GM21390 (cell line): ENCODE results near the gene FLCN.

Source experiments
- ATAC-seq: cut with Tn5 transposase; IDR thresholded peaks from one replicate; pipeline ENCODE4 v1.9.1; 2021; ENCODE audit not compliant: unreplicated experiment

FLCN gene

DNA sequence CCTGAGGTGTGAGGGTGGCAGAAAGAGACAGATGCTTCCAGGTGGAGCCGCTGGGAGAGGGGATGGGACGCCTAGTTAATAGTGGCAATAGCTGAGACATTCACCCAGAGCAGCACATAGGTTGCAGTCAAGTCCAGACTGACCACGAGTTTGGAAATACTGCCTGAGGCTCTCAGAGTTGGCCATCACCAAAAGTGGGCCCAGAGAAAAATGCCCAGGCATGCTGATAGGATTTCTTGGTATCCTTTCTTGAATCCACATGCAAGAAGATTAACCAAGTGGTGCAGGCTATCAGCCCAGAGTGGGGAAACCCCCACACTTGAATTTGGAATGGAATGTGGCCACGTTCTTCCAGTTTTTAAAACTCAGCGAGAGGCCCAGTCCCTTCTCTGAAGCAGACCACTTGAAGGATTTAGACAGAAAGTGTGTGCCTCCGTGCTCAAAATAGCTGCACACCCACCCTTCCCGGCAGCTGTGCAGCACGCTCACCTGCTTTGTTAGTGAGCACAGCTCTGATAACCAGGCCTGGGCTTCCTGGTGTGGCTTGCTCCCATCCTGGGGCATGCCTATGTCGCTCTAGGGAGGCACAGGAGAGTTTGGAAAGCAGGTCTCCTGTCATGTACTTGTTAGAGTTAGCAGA, 66.5 kb downstream of the FLCN start:
- no peak for ATAC-seq

DNA sequence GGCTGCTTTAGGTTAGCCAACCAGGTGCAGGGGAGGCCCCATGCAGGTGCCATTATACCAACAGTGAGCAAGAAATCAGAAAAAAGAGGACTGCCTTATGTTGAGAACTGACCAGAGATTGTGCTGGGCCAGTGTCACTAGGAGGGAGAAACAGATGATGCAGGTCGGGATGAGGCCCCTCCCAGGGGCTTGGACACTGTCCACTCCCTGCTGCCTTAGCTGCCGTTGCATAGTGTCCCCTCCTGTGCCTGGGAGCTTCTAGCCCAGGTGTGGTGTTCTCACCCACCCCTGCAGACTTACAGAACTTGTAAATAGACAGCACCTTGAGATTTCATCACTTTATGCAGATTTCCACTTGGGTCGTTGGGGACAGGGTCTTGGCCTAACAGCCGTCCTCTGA, 67.6 kb downstream of the FLCN start:
- ATAC-seq = no peak

DNA sequence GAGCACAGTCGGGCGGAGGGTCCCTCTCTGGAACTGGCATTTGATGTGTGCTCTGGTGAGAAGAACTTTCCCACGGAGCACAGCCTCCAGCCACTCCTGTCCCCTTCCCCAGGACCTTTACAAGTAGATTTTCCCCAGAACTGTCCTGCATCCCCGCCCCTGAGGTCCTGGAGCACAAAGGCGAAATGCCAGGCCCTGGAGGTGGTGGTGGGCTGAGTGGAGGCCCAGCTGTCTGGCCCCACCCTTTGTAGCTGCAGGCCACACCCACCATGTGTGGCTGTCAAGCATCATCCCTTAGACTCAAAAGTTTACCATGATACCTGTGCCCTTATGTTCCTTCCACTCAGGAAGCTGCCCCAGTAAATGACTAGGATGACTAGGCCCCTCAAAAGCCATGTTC, 68.6 kb downstream of the FLCN start:
- ATAC-seq = no peak

DNA sequence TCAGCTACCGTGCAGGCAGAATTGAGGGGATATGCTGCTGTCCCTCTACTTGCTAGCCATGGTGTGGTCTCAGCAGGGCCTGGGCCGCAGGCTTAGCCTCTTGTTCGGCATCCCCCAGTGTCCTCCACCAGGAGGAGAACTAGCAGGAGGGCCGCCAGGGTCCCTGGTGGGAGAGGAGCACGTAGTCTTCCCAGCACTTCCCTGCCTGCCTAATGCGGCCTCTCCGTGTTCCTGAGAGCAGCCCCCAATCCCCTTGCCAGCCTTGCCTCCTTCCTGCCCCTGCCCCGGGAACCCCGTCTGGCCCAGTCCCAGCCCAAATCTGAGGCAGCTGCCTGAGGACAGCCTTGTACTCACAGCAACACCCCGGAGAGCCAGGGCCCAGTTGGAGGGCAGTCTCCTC, 69.0 kb downstream of the FLCN start:
- ATAC-seq = no peak

DNA sequence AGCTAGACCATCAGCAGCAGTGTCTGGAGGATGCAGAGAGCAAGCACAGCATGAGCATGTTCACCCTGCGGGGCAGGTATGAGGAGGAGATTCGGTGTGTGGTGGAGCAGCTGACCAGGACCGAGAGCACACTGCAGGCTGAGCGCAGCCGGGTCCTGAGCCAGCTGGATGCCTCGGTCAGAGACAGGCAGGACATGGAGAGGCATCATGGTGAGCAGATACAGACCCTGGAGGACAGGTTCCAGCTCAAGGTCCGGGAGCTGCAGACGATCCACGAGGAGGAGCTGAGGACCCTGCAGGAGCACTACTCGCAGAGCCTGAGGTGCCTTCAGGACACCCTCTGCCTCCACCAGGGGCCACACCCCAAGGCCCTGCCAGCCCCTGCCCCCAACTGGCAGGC, 69.6 kb downstream of the FLCN start:
- no peak for ATAC-seq

DNA sequence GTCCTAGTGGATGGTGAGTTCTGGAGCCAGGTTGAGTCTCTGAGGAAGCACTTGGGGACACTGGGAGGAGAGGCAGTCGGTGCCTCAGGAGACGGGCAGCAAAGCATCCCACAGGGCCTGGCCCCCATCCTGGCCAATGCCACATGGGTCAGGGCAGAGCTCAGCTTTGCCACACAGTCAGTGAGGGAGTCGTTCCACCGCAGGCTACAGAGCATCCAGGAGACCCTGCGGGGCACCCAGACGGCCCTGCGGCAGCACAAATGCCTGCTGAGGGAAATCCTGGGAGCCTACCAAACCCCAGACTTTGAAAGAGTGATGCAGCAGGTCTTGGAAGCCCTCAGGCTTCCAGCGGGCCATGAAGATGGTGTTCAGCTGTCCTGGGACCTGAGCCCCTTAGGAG, 70.5 kb downstream of the FLCN start:
- no peak for ATAC-seq

DNA sequence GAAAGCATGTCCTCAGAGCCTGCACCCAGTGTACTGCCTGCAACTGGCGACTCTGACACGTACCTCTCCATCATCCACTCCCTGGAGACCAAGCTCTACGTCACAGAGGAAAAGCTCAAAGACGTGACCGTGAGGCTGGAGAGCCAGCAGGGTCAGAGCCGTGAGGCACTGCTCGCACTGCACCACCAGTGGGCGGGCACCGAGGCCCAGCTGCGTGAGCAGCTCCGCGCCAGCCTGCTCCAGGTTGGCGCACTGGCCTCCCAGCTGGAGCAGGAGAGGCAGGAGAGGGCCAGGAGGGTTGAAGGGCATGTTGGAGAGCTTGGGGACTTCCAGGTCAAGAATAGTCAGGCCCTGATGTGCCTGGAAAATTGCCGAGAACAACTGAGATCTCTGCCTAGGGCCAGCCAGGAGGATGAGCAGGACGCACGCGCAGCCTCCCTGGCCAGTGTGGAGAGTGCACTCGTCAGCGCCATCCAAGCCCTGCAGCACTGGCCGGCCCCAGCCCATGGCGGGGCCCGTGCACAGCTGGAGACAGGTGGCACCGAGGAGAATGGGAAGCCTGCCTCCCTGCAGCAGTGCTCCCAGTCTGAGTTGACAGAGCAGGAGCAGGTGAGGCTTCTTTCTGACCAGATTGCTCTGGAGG, 71.2 kb downstream of the FLCN start:
- ATAC-seq = no peak

DNA sequence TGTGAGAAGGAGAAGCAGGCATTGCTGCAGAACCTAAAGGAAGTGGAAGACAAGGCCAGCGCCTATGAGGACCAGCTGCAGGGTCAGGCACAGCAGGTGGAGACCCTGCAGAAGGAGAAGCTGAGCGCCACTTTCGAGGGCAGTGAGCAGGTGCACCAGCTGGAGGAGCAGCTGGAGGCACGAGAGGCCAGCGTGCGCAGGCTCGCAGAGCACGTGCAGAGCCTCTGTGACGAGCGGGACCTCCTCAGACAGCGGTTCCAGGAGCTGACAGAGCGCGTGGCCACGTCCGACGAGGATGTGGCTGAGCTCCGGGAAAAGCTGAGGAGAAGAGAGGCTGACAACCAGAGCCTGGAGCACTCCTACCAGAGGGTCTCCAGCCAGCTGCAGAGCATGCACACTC, 72.3 kb downstream of the FLCN start:
- no peak for ATAC-seq

DNA sequence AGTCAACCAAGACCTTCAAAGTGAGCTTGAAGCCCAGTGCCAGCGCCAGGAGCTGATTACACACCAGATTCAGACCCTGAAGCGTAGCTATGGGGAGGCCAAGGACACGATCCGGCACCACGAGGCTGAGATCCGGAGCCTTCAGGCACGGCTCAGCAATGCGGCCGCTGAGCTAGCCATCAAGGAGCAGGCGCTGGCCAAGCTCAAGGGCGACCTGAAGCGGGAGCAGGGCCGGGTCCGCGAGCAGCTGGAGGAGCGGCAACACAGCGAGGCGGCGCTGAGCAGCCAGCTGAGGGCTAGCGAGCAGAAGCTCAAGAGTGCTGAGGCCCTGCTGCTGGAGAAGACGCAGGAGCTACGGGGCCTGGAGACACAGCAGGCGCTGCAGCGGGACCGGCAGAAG, 72.8 kb downstream of the FLCN start:
- no peak for ATAC-seq
